Fibroblast of the aortic adventitia (primary cell): Measurements from ENCODE around the gene PLLP. TPM values are rescaled to one million over a fixed set of nuclear protein-coding genes. Genes with fewer than 3 reads are reported as not detected.

Source experiments
- DNase-seq: peaks from one replicate; pipeline ENCODE4 v3.0.0-alpha.2; 2010; ENCODE audit warnings: low read depth
- H3K4me3 ChIP-seq: 2 replicates; pipeline ENCODE4 v1.5.1; 2011; ENCODE audit warnings: low read depth, mild to moderate bottlenecking, control low read depth, low read length, moderate library complexity
- CTCF ChIP-seq: IDR thresholded peaks from 2 replicates; pipeline ENCODE4 v1.5.1; 2011; ENCODE audit warnings: mild to moderate bottlenecking, low read length, control low read depth, inconsistent platforms; ENCODE audit not compliant: insufficient read depth
- total RNA-seq: library from RNA; depleted of rRNA; stranded (reverse); fragments of >200 nt; gene quantifications from 2 replicates; pipeline ENCODE4 v1.2.3, GENCODE V29; 2012; ENCODE audit warnings: low replicate concordance

The PLLP gene
- total RNA-seq, 1 donor = under 0.01 TPM

DNA sequence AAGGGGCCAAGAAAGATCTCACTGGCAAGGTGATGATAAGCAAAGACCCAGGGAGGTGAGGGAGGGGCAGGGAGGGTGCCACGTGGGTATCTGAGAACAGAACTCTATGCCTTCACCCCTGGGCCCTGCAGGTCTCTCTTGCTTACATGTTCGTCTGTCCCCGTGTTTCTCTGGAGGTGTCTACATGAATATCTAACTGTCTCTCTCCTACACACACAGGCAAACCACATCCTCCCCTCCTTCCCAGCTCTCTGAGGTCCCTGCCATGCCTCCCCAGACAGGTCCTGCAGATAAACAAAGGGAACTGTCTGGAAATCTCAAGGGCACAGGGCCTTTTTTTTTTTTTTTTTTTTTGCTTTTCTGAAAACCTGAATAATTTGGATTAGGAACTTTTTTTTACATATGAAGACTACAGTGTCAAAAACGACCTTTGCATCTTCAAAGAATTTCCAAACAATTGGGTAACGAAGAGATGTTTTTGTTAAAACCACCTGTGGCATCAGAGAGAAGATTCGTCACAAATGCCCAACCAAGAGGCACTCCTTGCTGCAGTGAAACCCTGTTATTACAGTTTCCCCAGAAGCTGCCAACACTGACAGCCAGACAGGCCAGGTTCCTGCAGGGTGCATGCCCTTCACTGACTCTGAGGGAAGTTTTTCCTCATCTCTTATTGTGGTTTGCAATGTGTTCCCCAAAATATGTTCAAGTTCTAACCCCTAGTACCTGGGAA lies 17.8 kb downstream of the PLLP start:
- H3K4me3 ChIP-seq = no peak overlapping the region
- DNase-seq = no peak
- TF ChIP-seq CTCF = no peak

DNA sequence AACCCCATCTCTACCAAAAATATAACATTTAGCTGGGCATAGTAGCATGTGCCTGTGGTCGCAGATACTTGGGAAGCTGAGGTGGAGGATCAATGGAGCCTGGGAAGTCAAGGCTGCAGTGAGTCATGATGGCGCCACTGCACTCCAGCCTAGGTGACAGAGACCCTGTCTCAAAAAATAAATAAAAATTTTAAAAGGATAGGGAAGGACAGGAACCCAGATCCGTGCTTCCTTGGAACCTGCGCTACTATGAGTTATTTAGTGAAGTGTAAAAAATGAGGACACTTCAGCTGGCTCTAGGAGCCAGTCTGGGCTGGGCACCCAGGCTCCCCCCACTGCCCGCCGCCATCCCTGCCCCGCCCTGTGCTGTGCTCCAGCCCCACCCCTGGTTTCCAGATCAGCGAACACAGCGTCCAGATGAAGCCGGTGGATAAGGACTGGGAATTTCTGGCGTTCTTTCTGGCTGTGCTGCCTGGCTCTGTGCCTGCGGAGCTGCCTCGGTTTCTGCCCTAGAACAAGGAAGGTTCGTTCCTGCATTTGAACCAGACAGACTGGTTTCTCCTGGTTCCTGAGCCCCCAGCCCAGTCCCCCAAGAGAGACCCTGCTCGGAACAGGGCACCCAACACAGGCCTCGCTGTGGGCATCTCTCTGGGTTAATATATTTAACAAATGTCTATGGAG lies 18.5 kb downstream of the PLLP start:
- no peak overlapping the region for H3K4me3 ChIP-seq
- peak; percentile 73 for DNase-seq
- no peak for TF ChIP-seq CTCF

DNA sequence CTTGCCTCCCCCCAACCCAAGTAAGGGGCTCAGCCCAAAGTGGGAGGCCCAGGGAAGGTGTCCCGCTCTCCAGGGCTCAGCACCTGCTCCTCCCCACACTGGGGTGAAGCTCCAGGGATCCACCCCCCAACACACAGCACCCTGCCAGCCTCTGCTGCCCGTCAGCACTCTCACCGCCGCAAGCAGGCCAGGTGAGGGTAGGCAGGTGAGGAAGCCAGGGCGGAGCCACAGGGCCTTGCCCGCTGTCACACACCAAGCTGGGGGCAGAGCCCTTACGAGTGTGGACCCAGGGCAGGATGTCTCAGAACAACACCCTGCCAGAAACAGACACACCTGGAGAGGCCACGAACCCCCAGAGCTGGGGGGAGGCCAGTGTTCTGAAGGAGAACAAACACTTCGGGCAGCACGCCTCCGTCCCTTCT lies 19.5 kb downstream of the PLLP start:
- no peak for DNase-seq
- no peak for TF ChIP-seq CTCF
- H3K4me3 ChIP-seq = no peak overlapping the region

GRCh38 chr16:57264381-57264780 lies 20.1 kb downstream of the PLLP start:
- TF ChIP-seq CTCF = no peak
- no peak for DNase-seq

DNA sequence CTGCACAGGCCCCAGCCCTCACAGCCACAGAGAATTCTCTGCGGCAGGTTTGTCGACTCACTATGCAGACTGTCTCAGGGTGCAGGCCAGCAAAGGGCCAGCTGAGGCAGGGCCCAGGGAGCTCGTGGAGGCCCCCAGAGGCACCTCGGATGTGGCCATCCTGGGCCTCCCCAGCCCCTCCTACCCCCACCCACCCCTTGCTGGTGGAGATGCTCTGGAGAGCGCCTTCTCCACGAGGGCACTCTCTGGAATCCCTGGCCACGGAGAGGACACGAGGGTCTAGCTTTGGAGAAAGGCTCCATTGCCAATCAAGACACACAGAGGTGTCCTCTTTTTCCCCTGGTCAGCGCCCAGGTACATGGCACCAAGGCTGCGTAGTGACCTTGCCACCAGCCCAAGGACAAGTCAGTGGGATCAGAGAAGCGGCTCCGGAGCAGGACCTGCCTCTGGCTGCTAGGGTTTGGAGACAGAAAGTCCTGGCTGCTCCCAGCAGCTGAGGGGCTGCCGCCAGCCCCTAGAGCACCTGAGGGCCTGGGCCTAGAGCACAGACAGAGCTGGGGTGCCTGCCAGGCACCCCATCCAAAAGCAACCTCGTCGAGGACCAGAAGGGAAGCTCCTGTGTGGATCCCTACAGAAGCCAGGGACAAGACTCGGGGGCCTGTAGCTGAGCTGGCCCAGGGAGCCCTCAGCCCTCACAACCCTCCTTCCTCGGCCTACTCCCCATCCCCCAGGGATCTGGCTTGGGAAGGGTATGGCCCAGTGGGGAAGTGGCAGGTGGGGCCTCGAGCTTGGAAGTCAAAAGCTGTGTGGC lies 20.7 kb downstream of the PLLP start:
- DNase-seq = no peak
- TF ChIP-seq CTCF = no peak
- no peak overlapping the region for H3K4me3 ChIP-seq

More at GRCh38 chr16:57264381-57264780, 20.1 kb downstream of the PLLP start:
- no peak overlapping the region for H3K4me3 ChIP-seq

- H3K4me3 ChIP-seq = no peak overlapping the region
- DNase-seq = no peak
- TF ChIP-seq CTCF = no peak
Observed at GRCh38 chr16:57262841-57263540, 21.5 kb downstream of the PLLP start.
